Colon (tissue), 2 donors: ENCODE results near the gene TGFBR2.

Source experiments
- FAIRE-seq: peaks from 2 replicates; lab custom pipeline; 2012; peaks lifted over from hg19 to GRCh38; lab: Jason Lieb, UNC
- donor health status: control.
- donor health status: control.

Gene TGFBR2

DNA sequence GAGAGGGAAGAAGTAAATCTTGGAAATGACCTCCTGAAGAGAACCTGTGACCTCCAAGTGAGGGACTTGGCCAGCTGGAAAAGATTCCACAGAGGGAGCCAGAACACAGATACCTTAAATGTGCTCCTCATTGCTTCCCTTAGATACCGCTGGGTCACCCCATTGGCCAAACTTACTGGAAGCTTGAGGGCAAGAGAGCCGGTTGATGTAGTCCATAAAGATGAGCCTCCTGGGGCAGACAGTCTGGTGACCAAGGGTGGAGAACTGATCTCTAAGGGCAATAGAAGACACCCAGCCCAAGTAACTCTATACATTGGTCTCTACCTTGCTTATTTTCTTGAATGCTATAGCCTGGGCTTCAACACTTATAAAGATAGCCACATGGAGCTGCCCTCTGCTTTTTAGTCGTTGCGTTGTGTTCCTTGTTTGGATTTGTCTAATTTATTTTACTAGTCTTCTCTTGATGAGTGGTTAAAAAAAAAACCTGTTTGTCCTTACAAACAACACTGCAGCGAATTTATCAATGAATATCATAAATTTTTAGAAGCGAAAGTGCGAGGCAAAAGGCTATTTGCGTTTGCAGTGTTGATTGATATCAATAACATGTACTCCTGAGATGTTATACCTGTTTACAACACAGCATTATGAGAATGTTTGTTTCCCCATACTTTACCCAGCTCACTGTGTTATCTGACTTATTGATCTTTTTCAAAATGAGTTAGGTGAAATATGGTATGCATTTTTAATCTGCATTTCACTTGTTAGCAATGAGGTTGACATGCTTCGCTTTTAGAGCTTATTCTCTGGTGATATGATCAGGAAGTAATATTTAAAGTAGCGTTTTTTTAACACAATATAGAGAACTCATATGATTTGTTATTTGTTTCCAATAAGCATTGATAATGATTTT lies 31.2 kb downstream of the TGFBR2 start:
- no peak for FAIRE-seq

DNA sequence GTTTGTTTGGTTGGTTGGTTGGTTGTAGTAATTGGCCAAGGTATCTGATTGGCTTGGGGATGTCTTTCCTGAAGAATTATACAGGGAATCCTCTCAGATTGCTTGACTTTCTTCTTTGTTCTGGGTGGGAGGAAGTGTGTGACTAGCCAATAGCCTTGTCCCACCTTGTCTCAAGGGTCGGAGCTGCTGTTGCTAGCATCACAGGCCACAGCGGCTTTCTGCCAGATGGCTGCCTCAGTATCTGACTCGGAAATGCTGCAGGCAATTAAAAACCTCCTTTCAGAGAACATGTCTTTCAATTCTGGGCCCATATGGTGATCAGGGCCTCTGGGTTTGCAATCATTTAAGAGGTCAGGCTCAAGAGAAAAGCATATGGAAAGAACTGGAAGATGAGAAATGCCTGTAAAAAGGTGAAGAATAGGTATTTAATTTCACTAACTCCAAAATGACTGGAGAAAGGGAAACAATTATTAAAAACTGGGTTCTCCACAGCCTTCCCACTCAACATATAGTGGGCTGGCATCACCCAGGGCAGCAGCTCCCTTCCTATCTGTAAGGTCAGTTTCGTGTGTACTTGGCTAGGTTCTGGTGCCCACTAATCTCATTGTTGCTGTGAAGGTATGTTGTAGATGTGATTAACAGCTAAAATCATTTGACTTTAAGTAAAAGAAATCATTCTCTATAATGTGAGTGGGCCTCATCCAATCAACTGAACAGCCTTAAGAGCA lies 32.4 kb downstream of the TGFBR2 start:
- FAIRE-seq = no peak

DNA sequence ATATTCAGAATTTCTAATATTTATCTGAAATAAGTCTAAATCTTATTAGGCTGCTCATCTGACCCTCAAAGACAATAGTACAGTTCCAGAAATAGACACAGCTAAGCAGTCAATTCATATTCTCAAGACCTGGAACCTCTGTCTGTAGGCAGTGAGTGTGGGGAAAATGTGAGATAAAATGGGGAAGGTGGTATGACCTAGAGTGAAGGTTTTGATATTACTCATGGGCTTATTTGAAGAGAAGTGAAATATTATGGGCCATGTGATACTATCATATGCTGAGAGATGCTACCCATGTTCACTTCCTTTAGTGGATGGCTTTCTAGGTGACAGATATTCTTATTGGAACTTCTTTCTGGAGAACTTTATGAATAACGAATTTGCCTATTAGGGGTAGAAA lies 33.5 kb downstream of the TGFBR2 start:
- no peak for FAIRE-seq

DNA sequence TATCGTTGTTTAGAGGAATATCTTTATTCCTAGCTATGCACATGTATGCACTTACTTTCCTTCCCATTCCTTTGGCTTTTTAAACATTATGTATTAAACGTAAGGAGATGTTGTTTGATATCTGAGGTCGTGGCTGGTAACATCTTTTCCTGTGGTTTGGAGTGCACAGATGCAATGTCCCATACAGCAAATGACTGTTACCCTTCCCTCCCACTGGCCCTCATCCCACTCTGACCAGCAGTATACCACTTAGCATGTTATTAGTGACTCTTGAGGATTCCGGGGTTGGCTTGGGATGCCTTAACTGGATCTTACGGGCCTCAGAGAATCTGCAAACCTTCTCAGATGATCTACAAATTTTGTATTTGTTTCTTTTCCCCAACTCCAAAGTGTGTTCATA lies 34.5 kb downstream of the TGFBR2 start:
- no peak for FAIRE-seq

DNA sequence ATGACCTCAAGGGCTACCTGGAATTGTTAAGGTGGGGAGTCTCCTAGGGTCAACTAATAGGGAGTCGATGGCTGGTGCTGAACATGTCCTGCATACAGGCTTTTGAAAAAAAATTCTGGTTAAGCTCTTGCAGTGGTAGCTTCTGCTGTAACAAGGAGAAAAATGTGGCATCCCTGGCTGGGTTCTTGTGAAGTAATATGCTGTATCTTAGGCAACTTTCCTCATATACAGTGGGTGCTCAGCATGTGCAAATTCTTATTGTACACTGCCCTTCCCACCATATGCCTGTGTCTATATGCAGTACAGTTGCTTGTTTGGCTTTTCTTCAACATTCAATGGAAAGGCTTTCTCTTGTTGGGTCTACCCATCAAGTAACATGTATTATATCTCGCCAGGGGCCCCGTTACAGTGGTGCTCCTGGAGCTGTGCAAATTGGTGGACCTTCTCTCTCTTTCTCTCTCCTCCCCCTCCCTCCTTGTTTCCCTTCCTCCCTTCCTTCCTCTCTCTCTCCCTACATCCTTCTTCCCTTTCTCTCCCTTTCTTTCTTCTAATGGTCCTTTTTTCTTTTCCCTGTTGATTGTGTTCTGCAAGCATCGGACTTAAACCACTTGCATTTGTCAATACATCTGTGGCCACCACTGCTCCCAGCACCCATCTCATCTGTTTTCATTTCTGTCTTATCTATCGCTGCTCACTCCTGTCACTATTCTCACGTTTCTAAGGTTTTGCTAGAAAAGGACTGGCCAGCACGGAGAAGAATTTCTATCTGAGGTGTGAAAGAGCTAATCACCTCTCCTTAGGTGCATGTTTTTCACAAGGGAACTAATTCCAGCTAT lies 35.2 kb downstream of the TGFBR2 start:
- FAIRE-seq = no peak

DNA sequence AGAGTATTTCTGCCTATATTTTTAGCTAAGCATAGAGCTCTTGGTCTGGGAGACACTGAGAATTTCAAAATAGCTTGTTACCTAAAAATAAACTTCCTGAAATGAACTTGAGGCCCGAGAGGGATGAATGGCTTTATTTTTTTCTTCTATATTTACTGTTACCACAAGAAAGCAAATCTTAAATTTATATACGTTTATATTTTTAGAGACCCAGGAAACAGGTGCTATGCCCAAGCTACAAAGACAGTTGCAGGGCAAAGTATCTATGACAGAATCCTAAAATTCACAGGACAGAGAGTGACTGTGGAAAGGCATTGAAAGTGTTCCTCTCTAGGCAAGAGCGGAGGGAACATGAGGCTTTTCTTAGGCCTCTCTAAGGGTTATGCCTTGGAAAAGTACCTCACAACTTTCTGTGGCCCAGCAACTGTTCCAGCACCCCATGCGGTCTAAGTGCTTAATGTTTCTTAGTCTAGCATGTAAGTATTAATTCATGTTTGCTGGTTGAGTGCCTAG lies 36.5 kb downstream of the TGFBR2 start:
- no peak for FAIRE-seq

DNA sequence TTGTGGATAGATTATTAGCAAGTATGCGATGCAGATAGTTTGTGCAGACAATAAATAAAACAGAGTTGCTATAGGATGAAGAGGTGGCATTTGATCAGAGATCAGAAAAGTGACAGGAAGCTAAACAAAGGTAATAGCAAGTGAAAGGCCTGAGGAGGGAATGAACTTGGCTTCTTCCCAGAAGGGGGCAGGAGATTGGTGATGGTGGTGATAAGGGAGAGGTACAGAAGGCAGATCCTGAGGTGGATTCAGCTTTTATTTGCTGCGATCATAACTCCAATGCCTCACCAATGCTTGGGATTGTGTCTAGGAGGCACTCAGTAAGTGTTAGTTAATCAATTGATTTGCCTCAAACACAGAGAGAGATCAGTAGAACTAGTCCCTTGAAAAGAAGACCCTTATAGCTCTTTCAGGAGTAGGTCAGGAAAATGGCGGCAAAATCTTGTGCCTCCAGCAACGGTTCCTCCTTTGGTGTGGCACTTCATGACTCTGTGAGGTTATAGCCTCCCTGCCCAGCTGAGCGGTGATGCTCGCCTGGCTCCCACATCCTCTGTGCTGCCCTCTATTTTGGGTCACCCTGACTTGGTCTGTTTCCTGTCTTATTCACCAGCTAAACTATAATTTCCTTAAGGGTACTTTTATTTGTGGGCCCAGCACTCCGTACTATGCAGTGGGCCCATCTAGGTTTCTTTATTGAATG lies 37.5 kb downstream of the TGFBR2 start:
- FAIRE-seq = no peak

DNA sequence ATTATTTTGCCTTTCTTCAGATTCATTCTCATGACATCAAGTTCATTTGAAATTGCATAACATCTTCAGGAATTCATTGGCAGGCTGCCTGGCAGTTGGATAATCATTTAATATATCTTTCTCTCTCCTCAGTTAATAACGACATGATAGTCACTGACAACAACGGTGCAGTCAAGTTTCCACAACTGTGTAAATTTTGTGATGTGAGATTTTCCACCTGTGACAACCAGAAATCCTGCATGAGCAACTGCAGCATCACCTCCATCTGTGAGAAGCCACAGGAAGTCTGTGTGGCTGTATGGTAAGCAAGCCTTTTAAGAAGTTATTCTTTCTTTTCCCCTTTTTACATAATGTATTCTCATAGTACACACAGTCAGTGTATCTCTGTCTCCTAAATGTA lies 38.2 kb downstream of the TGFBR2 start:
- FAIRE-seq = no peak

DNA sequence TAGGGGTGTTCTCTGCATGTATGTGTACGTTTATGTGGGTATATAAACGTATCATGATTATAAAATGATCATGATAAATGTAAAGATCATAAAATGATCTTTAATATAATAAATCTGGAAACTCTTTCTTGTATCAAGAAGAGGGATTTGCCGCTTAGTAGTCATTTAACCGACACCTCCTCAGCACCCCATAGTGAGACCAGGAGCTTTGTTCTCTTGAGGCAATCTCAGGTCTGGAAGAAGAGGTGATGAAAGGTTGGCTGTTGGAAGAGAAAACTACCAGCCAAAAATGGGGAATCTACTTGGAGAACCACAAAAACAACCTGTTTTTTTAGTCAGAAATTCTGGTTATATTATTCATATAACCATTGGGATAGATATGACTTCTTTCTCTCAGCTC lies 38.7 kb downstream of the TGFBR2 start:
- FAIRE-seq = no peak

DNA sequence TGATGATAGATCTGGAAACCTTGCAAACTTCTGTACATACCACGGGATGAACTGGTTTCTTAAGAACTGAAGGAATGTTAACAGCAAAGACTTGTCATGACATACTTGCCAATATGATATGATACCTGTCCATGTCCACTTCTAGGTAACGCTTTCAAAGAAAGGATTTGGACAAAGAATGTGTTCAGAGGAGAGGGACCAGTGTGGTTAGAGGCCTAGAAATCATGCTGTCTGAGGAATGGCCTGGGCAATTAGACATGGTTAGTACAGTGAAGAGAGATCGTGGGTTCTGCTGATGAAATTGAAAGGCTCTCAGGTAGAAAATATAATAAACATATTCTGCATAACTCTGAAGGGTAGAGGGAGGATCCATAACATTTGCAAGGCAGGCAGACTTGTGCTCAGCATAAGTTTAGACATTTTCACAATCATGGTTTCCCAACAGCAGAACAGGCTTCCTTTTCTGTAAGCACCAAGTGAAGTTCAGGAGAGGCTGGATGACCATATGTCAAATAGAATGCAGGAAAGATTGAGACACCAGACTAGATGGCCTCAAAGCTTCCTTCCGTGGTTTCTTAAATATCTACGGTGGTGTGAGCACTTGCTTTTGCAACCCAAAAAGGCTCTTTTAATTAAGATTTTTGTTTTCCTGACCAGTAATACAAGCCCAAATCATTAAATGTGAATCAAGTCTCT lies 39.9 kb downstream of the TGFBR2 start:
- no peak for FAIRE-seq

DNA sequence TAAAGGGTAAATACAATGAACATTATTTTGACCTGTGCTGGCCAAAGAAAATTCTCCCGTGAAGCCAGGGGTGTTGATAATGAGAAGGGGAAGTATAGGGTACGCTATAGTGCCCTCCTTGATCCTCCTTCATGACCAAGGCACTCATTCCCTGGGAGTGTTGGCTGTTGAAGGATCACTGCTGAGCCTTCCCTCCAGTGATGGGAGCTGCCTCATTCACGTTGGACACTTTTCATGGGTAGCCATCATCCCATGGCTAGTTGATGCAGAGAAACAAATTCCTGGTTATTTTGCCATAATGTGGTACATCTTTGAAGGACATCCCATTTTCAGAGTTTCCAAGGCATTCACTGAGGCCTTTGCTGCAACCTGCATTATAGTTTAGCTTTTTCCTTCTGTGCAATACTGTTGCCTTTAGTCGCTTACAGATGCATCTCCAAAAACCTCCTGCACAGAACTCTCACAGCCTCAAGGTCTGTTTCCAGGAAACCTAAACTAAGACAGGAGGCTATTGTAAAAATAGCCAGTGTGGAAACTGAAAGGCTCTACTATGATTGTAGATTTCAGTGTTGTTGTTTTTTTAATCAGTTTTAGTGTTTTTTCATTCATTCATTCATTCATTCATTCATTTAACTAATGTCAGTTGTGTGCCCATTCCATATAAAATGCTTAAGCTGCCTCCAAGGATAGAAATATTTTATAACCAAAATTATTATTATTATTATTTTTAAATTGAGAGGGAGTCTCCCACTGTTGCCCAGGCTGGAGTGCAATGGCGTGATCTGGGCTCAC lies 40.8 kb downstream of the TGFBR2 start:
- no peak for FAIRE-seq

DNA sequence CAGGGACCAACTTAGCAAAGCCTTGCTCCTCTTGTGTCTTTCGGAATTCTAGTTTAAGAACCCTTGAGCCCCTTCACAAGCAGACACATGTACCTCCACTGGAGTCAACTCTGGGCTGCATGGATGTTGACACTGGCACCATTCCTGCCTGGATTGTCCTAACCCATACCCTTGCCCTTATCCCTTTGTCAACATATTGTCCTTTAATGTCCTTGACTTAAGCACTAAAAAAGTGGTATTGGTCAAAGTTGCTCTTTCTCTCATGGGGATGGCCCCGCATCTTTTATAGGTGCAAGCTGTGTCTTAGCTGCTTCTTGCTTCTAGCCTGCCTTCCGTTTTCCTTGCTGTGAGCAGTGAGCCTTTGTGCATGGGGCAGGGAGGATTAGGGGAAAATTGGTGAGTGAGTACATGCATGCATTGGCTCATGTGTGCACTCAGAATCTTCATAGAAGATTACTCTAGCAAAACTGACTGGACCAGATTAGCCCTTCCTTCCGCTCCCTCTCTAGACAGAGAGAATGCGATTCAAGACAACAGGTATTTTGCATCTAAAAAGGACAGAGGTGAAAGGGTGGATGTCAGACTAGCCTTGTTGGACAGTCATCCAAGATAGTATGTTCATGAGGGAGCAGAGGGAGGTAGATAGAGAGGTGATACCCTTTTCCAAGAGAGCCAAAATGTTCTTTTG lies 42.4 kb downstream of the TGFBR2 start:
- no peak for FAIRE-seq

DNA sequence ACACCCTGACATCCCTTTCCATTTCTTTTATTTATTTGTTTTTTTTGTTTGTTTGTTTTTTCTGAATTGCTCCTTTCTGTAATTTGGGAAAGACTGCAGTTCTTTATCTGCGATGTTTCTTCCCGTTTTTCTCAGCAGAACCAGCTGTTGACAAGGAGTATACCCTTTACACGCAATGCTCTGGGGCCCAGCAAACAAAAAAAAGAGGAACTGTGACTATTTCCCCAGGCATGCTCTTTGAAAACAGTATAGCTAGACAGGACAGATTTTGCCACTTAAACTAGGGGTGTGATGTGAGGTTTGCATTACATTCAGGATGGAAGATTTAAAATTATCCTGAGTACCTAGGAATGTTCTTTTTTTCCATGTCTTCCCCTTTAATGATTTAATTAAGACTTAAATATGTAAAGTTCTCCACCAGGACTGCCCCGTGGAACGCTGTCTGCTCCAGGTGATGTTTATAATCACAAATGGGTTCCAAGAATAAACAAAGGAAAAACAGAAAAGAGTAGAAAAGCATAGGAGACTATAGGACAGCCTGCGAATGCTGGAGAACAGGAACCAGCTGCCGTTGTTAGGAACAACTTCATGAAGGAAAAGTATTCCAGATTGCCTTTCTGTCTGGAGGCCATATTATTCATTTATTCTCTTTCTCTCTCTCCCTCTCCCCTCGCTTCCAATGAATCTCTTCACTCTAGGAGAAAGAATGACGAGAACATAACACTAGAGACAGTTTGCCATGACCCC lies 43.3 kb downstream of the TGFBR2 start:
- FAIRE-seq = no peak

DNA sequence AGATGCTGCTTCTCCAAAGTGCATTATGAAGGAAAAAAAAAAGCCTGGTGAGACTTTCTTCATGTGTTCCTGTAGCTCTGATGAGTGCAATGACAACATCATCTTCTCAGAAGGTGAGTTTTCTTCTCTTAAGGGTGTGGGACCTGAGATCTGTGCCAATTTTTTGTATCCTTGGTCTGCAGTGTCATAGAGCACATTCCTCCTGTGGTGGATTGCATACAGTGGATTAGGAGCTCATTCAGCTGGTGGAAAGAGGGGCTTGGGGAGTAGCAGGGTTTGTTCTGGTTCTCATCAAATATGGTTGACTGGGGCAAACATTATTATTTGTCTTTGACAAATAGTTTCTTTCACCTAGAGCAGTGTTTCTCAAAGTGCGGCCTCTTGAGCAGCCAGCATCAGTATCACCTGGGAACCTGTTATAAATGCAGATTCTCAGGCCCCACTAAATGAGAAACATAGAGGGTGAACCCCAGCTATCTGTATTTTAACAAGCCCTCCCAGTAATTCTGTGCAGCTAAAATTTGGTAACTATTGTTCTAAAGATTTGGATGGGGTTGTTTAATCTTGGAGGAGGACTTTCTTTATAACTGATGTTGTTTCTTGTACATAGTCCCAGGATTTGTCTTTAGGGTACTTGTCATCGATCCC lies 44.1 kb downstream of the TGFBR2 start:
- no peak for FAIRE-seq

DNA sequence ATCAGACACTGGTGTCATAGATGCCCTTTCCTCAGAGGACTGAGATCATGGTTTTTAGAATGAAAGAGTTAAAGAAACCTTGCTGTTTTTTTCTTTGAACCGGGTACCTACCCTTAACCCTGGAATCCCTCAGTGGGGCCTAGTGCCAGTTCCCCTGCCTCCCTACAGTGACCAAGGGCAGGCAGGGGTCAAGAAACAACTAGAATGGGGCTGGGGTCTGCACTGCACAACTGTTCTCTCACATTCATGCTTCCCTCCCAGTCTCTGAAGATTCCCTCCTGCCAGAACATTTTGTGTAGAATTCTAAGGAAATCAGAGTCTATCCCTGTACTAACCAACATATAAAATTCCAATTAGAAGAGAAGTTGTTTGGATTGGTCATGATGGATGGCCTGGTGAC lies 47.9 kb downstream of the TGFBR2 start:
- no peak for FAIRE-seq

DNA sequence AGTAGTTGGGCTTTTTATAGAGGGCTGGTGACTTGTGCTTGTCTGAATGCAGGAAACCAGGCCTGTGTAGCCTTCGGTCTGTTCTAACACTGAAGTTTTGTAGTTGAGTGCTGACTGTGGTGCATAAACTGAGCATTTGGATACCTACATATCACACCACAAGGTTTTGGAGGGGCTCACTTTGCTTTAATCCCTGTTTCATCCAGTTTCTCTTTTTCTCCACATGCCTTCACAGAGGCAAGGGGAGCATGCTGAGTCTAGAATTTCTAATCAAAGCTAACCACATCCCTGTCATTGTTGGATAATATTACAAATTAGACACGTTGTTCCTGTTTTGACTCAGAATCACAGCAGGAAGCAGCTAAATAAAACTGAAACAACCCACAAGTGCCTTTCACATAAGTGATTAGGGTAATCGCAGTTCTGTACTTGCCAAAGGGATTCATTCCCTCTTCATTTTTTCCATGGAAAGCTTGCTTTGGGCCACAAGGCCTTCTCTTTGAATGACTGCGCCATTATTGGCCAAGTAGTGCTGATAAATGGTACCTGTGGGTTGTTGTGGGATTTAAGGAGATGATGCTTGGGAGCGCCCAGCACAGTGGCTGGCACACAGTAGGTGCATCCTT lies 48.9 kb downstream of the TGFBR2 start:
- no peak for FAIRE-seq

DNA sequence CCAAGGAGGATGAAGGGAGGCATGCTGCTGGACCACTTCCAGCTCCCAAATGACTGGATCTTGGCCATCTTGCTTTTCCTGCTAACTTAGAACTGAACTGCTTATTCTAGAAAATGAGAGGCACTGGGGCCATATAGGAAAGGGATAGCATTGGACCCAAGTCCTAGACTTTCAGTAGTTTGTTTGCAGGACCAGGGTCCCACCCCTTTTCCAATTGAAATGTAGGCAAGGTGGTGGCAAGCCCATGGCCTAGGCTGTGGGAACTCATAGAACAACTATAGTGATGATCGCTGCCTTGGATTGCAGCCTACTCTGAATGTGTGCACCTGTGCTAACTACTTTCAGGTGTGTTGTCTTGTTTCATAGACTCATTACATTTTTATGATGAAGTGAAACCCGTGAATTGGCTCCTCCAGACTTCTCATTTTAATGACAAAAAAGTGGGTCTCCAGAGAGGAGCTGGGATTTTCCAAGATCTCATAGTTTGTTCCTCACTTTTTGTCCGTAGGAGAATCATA lies 50.3 kb downstream of the TGFBR2 start:
- FAIRE-seq = no peak

DNA sequence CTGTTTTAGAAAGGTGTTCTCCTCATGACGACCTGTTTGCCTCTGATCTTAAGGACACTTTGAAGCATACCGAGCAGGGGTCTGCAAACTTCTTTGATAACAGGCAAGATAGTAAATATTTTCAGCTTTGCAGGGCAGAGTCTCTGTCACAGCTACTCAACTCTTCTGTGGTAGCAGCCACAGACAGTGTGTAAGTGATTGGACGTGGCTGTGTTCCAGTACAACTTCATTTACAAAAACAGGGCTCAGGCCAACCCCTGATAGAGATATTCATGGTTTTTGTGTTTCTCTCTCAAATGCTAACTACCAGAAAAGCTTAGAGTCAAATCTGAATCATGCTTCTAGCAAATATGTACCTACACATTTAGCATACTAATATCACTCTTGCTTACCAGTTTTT lies 51.5 kb downstream of the TGFBR2 start:
- no peak for FAIRE-seq
